Activated T-cell treated with anti-CD3 and anti-CD28 coated beads for 4 hours (primary cell): Measurements from ENCODE around the gene BFSP1.

ENCODE experiments used
- DNase-seq: peaks from one replicate; pipeline ENCODE4 v3.0.0-alpha.2; 2020

Gene BFSP1

GRCh38 chr20:17556837-17557674, 25.9 kb upstream of the BFSP1 start:
- DNase-seq: no peak

DNA sequence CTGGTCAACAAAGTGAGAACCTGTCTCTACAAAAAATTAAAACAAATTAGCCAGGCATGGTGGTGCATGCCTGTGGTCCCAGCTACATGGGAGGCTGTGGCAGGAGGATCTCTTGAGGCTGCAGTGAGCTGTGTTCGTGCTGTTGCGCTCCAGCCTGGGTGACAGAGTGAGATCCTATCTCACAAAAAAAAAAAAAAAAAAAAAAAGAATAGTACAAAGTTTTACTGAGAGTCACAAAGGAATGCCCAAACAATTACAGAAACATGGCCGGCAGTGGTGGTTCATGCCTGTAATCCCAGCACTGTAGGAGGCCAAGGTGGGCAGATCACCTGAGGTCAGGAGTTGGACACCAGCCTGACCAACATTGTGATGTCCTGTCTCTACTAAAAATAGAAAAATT, 23.9 kb upstream of the BFSP1 start:
- DNase-seq: no peak

- no peak for DNase-seq
Measured at GRCh38 chr20:17549131-17549530, 18.0 kb upstream of the BFSP1 start.

DNA sequence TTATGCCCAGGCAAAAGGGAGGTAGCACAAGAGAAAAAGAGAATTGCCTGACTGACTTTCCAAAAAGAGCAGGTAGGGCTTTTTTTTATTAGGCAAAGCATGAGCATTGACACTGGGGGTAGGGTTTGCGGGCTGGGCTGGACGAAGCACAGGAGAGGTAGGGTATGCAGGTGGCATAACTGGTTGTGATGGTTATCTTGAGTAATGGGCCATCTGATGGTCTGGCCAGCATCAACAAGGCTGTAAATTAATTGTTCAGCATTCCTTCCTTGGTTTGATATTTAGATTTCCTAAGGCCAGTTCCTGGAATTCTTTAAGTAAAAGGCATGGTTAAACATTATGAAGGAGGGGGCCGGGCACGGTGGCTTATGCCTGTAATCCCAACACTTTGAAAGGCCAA, 13.9 kb upstream of the BFSP1 start:
- DNase-seq: no peak

GRCh38 chr20:17543531-17544131, 12.5 kb upstream of the BFSP1 start:
- no peak for DNase-seq

GRCh38 chr20:17542993-17543412, 11.8 kb upstream of the BFSP1 start:
- no peak for DNase-seq

DNA sequence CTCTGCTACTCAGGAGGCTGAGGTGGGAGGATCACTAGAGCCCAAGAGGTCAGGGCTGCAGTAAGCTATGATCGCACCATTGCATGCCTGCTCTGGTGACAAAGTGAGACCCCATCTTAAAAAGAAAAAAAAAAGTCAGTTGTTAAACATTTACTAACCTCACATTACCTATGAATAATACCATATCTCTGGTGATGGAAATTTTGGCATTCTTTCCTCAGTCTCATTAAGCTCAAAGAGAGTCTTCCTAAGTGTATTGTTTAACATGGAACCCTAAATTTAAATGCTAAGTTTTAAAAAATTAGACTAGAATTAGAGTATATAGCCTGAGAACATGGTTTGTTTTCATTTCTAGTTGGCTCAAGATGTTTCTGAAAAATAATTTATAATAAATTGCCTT, 11.3 kb upstream of the BFSP1 start:
- no peak for DNase-seq

DNA sequence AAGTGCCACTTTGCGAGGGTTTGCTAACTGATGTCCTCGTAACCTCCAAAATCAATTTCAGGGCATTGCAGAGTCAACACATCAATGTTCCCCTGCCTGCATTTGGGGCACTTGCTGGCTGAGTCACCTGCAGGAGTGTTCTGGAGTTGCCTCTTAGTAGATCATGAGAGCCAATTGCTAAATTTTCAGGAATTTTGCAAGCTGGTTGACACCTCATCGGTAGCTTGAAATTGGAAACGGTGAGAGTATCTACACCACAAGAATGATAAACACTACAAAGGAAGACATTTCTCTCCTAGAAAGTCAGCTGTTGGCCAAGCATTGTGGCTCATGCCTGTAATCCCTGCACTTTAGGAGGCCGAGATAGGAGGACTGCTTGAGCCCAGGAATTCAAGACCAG, 10.8 kb upstream of the BFSP1 start:
- DNase-seq: no peak

DNA sequence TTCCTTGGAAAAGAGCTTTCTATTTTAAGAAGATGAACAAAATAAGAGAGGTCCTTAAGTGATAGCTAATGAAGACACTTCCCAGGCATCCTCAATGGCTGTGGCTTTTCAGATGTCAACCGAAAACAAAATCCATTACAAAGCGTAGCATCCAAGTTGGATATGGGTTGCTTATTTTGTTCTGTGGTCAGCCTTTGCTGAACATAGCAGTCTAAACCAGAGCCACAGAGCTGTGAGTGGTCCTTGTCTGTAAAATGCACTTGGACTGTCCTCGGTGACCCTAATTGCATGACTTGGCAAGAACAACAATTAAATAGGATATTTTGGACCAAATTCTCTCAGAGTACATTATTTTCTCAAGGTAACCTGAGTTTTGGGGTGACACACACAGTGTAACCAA, 10.4 kb upstream of the BFSP1 start:
- no peak for DNase-seq

GRCh38 chr20:17538517-17539170, 7.5 kb upstream of the BFSP1 start:
- DNase-seq: no peak

- DNase-seq: no peak
Measured at GRCh38 chr20:17537959-17538358, 6.8 kb upstream of the BFSP1 start.

DNA sequence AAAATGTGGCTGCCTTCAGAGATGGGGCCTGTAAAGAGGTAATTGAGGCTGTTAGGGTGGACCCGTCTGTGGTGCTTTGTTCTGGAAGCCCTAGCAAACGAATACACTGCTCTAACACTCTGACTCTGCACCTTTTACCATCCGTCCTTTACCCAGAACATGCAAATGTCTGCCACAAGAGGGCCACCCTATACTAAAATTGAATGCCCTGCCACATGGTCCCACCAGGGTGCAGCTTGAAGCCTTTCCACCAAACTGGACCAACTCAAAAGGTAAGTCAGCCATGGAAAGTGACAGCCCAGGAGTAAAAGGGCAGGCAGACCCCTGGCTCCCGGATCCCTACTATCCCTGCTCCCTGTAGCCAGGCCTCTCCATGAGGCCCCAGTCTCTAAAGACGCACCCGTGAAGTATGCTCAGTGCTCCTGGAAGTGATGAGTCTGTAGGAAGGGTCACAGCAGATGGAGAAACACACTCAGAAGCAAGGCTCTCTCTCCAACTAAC, 5.8 kb upstream of the BFSP1 start:
- peak; percentile 48 for DNase-seq

- DNase-seq: no peak
Measured at GRCh38 chr20:17534077-17534476, 2.9 kb upstream of the BFSP1 start.

DNA sequence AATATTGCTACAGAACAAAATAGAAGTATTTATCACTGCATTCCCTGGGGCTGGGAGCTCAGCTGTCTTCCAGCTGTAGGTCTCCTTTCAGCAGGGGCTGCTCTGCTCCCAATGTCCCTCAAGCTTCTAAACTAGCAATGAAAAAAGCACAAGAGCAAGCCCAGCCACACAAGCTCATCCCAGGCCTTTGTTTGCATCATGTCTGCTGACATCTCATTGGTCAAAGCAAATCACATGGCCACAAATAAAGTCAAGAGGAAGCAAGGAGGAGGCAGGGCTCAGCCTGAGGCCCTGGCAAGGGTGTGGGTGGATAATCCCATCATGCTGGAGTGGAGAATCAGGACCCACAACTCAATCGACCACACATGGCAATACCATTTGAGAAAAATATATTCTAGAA, 2.2 kb upstream of the BFSP1 start:
- no peak for DNase-seq

GRCh38 chr20:17531665-17532025, 466 bp upstream of the BFSP1 start:
- DNase-seq: no peak

DNA sequence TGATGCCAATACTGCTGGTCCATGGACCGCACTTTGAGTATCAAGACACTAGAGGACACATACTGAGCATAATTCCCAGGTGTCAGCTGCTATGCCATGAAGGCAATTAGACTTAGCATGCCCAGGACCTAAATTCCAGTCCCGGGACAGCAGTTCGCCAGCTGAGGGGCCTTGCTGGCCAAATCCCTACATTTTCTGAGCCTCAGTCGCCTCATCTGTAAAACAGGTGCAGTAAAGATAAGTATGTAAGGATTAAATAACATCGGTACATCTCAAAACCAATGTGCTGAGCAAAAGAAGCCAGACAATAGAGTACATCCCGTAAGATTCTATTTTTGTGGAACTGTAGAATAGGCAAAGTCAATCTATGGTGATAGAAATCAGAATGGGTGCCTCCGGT, 1.0 kb downstream of the BFSP1 start:
- no peak for DNase-seq

DNA sequence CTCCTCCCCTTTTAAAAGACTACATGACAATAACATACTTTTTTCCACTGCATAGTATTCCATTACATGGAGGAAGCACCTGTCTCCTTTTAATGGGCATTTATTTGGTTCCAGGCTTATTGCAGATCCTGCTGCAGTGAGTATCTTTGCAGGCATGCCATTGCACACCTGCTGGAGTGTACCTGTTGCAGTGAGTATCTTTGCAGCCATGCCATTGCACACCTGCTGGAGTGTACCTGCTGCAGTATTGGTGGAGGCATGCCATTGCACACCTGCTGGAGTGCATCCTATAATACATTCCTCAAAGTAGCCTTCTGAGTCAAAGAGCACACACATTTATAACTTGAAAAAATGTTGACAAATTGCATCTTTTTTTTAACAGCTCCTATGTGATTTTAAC, 1.6 kb downstream of the BFSP1 start:
- DNase-seq: no peak

- DNase-seq: no peak
Measured at GRCh38 chr20:17525650-17526049, 5.5 kb downstream of the BFSP1 start.

DNA sequence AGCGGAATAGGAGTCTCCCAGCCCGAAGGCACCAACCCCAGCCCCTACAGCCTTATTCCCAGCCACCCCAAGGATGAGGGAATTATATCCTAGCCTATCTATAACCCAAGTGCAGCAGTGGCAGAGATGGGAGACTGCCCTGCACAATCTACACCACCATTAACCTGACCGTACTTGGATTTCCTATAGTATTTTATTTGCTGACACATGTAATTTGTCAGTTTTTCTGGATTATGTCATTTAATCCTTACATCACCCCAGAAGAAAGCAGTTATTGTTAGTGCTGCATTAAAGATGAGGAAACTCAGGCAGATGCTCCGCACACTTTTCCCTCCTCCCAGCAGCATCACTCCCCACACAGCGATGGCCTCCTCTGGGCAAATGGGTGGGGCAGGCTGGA, 6.0 kb downstream of the BFSP1 start:
- DNase-seq: no peak

DNA sequence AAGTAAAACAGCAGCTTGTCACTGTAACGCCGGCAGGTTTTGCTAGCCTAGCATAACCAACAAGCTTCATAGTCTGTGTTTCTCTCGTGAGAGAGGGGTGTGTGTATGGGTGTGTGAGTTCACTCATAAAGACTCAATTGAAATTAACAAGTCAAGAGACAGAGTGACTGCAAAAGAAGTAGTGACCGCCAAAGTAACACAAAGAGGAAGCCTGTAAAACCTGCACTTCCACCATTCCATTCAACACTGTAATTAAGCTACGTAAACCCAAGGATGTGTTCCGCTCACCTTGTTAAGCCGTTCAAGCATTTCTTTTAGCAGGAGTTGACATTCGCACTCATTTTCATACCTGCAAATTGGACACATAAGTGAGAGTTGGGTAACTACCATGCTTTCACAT, 6.6 kb downstream of the BFSP1 start:
- no peak for DNase-seq

- no peak for DNase-seq
Measured at GRCh38 chr20:17523326-17523725, 7.9 kb downstream of the BFSP1 start.

- no peak for DNase-seq
Measured at GRCh38 chr20:17522528-17522927, 8.7 kb downstream of the BFSP1 start.

GRCh38 chr20:17520583-17520982, 10.6 kb downstream of the BFSP1 start:
- no peak for DNase-seq

DNA sequence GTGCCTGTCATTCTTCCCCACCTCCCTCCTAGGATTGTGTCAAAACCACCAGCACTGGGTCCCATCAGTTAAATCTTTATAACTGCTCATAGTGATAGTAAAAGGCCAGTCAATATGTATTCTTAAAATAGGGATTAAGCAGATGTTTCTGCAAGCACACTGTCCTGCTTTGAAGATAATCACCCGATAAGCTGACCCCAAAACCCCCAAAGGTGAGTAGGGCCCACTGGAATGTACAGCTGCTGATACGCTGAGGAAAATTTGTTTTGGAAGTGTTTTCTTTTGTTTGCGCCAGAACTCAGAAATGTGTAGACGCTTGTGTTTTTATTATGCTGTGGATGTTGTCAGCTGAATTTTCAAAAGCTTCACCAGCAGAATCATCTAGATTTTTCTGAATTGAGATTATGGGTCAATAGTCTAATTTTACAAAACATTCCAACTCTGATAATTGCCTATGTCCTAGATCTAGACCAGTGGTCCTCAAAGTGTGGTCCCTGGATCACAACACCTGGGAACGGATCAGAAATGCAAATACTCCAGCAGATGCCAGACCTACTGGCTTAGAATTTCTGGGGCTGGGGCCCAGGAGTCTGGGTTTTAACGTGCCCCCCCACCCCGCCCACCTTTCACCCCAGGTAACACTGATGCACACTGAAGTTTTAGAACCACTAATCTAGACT, 11.4 kb downstream of the BFSP1 start:
- DNase-seq: no peak
